SKM-1 (cell line): ENCODE measurements around the gene CST7.

Experiments
- DNase-seq: peaks from one replicate; lab custom pipeline; 2025; ENCODE audit not compliant: unreplicated experiment; lab: John Stamatoyannopoulos, UW

The CST7 gene

DNA sequence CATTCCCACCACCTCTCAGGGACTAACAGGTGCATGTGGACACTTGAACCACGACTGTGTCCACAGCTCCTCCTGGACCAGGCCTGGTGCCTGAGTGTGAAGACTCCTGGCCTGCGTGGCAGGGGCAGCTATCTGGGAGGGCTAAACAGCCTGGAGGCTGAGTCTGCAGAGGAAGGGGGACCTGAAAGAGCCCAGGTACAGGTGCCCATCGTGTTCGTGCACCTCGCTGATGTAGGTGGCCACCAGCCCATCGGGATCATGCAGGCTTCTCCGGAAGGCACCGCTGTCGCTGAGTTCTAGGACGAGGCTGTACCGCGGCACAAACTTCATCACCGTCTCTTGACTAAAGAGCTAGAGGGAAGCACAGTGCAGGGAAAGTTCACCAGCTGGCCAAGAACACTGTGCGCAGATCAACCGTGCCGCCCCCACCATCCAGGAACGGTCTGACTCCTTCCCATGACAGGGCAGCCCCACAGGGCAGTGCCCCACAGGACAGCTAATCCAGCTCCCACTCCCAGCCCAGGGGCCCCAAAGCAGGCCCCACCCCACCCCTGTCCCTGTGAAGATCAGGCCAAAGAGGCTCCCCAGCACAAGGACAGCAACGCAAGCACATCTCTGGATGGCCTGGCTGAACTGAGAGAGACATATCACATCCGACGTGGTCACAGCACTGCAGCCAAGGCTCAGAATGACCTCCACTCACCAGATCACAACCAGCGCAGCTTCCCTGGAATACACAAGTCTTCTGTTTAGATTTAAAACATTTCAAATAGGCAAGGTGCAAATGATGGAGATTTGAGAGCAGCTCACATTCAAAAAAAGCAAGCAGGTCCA, 14.8 kb downstream of the CST7 start:
- no peak for DNase-seq

DNA sequence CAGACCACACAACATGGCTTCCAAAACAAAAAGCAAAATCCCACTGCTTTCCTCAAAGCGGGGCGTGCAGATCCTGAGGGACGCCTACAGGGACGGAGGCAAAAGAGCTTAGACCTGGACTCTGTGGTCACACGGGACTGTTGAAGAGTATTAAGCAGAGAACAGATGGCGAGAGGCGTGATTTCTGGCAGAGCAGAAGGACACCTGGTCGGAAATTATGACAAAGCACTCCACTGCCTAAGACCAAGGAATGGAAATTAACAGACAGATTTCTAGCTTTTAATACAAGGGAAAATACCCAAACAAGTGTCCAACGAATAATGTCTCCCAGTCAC, 15.4 kb downstream of the CST7 start:
- DNase-seq: no peak

DNA sequence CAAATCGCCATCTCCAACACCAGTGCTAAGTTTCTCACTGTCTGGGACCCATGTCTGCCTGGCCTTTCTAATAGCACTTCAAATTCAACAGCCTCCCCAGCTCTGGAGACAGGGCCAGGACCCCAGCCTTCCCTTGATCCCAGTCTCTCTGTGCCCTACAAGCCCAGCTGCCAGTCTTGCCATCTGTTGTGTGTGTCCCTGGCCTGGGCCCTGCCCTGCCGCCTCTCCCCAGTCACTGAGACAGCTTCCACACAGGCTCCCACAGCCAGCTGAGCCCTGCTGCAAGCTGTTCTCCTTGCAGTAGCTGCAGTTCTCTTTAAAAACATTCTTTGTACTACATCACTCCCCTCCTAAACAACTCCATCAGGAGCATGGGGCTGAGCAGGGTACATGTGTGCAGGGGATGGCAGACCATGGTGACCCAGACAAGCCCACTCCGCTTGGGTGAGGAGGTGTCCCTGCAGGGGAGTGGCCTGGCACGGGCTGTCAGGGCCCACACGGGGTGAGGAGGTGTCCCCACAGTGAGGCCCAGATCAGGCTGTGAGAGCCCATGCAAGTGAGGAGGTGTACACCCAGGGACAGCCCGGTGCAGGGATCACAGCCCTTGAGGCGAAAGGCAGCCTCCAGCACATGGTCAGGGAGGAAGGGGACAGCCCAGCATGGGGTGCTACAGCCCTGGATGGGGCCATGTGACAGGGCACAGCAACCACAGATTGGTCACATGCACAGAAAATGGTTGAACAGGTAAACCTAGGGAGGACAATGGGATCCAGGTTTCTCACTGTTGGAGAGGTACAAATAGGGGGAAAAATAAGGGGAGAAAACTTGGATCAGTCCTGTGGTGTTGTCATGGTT, 16.2 kb downstream of the CST7 start:
- DNase-seq: no peak

DNA sequence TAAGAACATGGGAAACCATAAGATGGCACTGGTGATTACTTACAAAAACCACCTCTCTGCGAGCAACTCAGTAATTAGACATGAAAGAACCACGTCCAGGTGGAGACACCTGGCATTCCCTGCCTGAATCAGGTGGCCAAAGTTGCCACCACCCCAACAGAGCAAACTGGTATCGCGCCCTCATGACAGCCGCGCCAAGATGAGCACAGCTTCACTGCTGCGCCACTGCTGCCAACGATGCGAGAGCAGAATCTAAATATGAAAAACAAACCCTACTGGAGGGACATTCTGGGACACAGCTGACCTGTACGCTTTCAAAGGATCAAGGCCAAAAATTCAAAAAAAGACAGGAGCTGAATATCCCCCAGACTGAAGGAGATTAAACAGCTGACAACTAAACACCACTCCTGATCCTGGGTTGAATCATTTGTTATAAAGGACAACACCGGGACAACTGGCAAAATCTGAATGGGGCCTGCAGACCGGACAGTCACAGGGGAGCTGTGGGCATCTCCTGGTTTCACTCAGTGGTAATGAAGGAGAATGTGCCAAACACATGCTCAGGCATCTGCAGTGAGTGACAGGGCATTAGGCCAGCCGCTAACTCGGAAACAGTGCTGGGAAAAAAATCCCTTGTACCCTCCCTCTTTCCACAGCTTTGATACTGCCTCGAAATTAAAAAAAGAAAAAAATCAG, 17.4 kb downstream of the CST7 start:
- DNase-seq: no peak

DNA sequence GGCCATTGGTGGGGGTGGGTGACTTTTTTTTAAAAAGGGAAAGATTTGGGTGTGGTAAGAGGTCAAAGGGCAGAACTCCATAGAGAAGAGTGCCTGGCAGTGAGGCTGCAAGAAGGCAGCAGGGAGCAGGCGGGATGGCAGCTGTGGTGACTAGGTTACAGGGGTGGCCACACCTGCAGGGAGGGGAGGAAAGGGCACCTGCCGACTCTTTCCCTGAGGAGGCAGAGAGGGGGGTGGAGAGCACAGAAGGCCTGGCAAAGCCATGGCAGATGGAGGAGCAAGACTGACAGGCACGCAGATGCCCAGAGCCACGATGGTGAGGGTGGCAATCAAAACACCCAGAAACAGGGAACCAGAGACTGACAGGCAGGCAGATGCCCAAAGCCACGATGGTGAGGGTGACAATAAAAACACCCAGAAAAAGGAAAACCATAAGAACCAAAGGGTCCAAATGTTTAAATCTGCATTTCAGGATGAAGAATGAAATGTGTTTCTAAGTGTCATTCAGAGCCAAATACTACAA, 19.3 kb downstream of the CST7 start:
- no peak for DNase-seq

DNA sequence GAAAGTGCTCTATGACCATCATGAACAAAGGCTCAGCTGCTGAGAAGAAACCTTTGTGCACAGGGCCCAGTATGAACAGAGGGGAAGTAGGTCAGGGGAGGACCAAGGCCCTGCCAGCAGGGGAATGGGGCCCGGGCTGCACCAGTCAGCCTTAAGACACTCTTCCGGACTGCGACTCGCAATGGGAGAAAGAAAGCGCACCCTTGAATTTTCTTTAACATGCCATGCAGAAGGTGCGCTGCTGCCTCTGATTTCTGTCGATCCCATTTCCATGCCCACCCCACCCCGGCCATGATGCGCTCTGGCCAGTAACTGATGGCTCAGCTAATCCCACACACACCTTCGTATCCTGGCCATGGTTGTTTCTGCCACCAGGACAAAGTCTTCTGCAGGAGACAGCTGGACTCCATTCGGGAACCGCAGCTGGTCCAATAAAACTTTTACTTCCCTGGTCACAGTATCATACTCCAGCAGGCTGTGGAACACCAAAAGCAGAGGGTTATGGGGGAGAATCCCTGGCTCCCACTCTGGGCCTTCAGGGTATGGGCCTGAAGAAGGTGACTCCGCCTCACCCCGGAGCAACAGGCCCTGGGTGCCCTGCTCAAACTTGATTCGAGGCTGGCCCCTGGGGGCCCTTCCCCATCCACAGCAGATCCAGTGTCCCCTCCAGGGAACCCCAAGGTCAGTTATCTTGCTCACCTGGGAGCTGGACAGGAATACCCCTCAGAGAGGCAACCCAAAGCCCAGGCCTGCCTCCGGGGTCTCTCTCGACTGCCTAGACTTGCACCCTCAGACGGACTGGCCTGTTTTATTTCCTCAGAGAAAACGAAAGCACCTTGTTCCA, 20.3 kb downstream of the CST7 start:
- DNase-seq: no peak

DNA sequence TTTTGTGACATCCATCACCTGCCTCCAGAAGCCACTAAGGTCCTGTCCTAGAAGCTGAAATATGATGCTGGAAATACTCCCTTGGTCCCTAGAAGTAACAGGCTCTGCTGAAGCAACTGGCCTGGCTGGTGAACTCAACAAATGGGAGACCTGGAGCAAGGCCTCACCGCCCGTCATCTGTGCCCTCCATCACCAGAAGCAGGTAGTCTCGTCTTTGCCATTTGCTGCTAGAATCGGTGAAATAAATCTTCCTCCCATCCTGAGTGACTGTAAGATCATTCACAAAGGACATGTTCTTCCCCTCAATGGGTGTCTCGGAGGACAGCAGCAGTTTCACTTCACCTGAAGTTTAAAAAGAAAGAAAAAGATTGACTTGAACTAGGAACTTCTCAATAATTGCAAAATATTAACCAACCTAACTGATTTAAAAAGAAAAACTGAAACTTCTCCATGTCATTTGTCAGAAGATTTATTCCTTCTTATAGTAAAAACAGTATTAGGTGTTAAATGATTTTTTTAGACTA, 21.0 kb downstream of the CST7 start:
- DNase-seq: no peak

DNA sequence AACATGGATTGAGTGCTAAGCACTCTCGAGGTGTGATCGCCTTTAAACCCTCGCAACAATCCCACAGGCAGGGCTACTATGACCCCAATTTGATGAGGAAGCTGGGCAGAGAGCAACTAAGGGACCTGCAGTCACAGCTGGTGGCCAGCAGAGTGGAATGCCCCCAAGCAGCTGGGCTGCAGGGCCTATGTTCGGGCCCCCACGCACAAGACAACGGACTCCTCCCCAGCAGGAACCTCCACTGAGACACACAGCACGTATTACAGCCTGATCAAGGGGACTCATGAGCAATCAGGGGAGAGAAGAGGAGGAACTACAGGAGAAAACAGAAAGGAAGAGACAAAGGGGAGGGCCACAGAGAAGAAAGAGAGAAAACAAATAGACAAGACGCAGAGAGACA, 21.7 kb downstream of the CST7 start:
- no peak for DNase-seq

DNA sequence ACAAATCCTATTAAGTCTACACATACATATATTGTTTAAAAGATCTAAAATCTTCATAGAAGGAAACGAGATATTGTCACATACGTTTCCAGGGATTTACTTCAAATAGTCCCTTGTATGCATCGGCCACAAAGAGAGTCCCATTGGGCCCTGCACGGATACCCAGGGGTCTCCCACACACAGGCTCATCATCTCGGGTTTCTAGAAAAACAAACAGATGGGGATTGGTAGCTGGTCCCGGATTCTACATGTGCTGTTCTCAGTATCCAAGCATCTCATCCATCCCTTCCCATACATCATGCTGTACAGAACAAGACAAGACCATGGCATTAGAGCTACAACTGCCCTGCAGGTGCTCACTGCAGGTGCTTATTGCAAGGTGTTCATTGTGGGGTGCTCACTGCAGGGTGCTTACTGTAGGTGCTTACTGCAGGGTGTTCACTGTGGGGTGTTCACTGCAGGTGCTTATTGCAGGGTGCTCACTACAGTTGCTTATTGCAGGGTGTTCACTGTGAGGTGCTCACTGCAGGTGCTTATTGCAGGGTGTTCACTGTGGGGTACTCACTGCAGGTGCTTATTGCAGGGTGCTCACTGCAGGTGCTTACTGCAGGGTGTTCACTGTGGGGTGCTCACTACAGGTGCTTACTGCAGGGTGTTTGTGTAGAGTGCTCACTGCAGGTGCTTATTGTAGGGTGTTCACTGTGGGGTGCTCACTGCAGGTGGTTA, 22.5 kb downstream of the CST7 start:
- no peak for DNase-seq

DNA sequence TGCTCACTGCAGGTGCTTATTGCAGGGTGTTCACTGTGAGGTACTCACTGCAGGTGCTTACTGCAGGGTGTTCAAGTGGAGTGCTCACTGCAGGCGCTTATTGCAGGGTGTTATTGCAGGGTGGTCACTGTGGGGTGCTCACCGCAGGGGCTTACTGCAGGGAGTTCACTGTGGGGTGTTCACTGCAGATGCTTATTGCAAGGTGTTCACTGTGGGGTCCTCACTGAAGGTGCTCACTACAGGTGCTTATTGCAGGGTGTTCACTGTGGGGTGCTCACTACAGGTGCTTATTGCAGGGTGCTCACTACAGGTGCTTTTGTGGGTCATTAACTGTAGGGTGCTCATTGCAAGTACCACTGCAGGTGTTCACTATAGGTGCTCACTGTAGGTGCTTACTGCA, 23.3 kb downstream of the CST7 start:
- DNase-seq: no peak

DNA sequence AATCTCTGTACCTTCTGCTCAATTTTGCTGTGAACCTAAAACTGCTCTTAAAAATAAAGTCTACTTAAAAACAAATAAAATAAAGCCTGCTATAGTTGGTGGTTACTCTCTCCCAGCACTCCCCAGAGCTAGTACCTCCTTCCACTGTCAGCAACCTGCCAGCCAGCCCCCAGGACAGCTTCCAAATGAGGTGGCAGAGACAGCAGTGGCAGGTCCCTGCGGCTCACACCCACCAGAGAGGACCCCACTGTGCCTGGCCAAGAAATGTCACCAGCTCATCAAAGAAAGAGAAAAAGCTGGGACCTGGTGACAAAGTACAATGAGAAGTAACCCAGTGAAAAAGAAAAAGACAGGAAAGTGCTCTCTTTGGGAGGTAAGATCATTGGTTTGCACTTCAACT, 28.3 kb downstream of the CST7 start:
- no peak for DNase-seq

DNA sequence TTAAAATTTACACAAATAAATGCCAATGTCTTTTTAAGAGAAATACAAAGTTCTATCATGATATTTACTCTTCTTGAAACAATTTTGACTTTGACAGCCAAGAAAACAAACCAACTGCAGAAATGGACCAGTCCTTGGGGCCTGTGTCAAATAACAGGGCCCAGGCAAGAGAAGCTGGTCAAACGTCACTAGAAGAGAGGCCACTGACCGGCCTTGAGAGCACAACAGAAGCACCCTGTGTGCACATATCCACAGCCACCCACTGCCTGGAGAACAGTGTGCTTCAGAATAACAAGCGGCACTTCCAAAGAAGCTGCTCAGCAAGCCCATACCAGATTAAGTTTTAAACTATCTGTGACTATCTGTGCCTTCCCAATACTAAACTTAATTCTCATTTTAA, 28.7 kb downstream of the CST7 start:
- no peak for DNase-seq

DNA sequence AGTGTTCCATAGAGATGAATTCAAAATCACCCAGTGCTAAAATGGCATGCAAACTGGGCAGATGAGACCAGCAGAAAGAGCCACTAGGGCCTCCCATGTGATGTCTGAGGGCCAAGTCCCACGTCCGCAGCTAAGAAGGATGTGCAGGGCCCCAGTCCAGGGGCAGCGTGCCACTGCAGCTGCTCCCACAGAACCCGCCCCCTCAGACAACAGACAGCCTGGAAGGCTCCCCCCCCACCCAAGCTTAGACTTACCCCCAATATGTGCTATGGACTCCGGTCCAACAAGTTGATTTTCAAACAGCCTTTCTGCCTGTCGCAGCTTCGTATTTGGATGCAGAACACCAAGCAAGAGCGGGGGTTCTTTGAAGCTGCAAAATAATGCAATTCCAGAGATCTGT, 29.4 kb downstream of the CST7 start:
- DNase-seq: no peak

DNA sequence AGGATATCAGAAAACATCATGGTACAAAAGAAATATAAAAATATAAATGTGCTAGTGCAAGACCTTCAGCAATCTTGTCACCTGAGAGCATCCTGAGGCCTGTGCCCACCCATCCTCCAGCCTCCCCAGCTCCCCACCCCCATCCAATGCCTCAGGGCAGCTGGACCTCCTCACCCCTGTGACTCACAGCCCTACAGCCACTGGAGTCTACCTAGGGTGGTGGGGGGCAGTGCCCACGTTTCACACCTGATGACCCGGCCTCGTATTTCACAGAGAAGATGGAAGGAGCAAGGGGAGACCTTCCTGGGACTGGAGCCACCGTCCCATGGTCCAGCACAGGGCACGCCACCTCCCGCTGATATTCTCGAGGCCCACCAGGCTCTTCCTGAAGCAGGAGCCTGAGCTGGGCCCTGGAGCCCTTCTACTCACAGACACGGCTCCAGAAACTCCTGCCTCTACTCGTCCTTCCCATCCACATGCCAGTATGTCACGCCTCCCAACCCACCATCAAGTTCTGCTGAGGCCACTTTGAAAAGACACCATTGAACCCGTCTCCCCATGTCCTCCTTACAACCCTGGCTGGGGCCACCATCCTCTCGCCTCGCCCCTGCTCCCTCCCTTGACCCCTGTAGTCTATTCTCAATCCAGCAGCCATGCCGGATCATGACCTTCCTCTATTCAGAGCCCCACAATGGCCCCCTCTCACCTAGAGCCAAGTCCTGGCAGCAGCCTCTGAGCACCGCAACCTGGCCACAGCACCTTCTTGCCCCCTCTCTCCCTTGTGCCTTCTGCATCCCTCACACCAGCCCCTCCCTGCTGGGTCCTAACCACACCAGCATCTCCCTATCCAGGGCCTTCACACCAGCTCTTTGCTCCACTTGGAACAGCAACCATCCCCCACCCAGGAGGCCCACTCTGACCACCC, 30.2 kb downstream of the CST7 start:
- no peak for DNase-seq

DNA sequence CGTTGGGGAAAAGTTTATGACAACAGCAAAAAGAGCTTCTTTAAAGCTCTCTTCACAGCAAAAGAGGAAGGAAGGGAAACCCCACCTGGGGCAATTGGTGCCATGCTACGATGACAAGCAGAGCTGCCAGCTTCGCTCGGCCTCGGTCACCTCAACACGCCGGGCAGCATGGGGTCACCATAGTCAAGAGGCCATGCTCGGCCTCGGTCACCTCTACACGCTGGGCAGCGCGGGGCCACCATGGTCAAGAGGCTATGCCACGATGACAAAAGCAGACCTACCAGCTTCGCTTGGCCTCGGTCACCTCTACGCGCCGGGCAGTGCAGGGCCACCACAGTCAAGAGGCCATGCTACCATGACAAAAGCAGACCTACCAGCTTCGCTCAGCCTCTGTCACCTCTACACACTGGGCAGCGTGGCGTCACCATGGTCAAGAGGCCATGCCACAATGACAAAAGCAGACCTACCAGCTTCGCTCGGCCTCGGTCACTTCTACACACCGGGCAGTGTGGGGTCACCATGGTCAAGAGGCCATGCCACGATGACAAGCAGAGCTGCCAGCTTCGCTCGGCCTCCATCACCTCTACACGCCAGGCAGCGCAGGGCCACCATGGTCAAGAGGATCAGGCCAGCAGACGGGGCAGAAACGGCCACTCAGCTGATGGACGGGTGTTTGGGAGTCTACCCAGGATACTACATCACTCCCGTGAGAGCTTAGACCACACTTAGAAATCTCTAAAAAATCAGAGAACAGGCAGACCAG, 31.4 kb downstream of the CST7 start:
- no peak for DNase-seq

DNA sequence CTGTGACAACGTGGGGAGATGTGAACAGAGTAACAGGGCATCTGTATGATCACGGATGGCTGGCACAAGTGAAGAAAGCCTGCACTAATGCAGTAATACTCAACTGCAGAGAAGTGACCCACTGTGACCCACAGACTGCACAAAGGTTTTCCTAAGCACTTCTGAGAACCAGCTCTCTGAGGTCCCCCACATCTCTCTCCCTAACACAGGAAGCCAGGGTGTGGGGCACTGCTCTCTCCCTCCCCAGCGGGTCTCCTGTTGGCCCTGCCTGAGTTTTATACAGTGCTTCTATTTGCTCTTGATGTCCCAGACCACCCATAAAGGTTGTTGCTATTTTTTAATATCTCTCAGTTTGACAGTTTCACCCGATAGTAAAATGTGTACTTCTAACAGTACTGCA, 32.2 kb downstream of the CST7 start:
- DNase-seq: no peak

DNA sequence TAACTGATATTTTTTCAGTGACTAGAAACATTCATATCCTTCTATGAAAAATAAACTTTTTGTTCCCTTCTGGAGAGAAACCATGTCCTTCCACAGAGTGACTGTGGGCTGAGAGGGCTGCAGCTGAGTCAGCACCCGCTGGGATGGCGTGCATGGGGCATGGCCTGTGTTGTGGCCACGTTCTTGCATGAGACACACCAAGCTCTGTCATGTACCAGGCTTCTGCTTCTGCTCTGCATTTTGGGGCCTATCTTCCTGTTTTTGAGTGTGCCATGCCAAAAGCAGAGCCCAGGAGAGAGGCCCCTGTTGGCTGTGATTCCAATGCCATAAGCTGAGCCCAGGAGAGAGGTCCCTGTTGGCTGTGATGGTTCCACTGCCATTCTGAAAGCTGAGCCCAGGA, 32.7 kb downstream of the CST7 start:
- DNase-seq: no peak

DNA sequence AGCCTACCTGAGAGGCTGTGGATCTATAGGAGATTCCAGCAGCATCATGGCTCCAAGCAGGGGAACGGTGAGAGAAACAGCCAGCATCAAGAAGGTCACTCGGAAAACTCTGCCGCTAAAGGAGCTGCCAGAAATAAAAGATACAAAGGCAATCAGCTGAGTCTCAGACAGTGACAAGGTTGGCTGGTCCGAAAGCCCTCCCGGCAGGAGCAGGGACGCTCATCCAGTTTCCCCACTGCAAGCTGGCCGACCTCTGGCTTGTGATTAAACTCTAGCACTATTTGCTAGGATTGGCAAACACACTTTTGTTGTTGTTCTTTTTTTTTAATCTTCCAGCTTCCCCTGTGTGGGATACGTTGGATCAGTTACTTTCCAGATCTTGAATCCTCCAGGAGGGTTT, 34.8 kb downstream of the CST7 start:
- DNase-seq: no peak
